GM18520 (cell line): ENCODE measurements around the gene FOXJ1.
A peak's percentile ranks its signal among the peaks of the same experiment; 100 is the strongest.
"Not testable (repeated sequence)": the region's sequence is repeated elsewhere in the genome, so short reads cannot be mapped to it uniquely, and the experiment has no call there.

ENCODE experiments used
- ATAC-seq: cut with Tn5 transposase; IDR thresholded peaks from one replicate; pipeline ENCODE4 v1.9.1; 2021; ENCODE audit not compliant: unreplicated experiment

FOXJ1 gene, protein sequence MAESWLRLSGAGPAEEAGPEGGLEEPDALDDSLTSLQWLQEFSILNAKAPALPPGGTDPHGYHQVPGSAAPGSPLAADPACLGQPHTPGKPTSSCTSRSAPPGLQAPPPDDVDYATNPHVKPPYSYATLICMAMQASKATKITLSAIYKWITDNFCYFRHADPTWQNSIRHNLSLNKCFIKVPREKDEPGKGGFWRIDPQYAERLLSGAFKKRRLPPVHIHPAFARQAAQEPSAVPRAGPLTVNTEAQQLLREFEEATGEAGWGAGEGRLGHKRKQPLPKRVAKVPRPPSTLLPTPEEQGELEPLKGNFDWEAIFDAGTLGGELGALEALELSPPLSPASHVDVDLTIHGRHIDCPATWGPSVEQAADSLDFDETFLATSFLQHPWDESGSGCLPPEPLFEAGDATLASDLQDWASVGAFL

DNA sequence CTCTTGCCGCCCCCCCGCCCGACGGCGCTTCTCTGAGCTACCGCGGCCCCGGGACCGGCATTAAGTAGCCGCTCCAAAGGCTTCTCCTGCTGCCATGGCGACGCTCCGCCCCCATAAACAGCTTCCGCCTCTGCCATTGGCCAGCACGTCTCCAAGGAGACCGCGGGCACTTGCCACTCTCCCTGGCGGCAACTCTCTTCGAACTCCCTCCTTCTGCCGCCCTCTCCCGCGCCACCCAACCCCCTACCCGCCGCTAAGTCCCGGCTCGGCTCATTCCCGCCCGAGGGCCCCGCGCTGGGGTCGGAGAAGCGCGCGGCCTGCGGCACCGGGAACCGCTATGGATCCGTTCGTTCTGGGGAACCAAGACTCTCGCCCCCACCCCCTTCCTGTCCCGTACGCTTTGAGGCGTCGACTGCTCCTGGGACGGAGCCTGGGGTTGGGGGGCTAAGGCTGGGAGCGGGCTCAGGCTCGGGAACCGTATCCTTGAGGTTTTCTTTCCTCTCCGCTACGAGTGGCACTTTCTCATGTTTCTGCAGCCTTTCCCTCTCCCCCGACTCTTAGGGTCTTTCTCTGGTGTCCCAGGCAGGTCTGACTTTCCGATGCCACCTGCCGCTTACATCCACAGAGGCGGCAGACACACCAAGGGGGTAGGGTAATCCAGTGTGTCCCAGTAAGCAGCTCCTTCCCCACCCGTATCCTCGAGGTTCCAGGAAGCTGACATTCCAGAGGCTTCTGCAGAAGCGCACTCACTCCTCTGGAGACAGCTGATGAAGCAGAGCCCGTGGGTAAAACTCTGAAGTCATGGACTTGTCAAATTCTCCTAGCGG is at the start of gene FOXJ1:
TSS of gene FOXJ1 (minus strand) at position 34 of the 827 bp plus-strand sequence. CDS start 850 bp downstream, outside the sequence.
- ATAC-seq, result peak; percentile 73

DNA sequence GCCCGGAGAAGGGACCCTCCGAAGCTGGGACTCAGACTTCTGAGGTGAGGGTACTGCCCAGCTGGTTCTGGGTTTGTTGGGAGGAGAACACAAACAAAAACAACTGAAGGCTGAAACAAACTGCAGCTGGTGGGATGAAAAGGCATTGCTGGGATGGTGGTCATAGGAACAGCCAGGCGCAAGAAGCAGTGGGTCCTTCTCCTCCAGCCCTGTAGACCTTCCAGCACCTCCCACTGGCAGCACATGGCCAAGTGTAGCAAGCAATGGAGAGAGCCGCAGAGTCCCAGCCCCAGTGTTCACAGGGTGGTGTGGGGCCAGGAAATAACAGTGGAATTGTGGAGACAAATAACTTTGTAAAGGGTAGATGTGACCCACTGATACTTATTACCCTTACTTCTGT is 48.7 kb upstream of the FOXJ1 start:
- ATAC-seq, result no peak

DNA sequence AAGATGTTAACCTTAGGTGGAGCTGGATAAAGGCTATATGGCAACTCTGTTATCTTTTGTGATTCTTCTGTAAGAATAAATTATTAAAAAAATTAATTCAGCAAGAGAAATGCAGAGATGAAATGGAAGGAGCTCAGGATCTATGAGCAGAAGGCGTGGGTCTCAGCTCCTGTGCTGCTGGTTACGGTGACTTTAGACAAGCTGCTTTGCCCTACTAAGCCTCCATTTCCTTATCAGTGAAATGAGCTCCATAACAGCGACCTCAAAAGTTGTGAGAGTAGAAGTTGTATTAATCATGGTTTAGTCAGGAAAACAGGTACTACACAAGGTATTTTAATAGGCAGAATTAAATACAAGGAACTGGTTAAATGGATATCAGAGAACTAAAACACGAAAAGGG is 48.2 kb upstream of the FOXJ1 start:
- no peak for ATAC-seq

DNA sequence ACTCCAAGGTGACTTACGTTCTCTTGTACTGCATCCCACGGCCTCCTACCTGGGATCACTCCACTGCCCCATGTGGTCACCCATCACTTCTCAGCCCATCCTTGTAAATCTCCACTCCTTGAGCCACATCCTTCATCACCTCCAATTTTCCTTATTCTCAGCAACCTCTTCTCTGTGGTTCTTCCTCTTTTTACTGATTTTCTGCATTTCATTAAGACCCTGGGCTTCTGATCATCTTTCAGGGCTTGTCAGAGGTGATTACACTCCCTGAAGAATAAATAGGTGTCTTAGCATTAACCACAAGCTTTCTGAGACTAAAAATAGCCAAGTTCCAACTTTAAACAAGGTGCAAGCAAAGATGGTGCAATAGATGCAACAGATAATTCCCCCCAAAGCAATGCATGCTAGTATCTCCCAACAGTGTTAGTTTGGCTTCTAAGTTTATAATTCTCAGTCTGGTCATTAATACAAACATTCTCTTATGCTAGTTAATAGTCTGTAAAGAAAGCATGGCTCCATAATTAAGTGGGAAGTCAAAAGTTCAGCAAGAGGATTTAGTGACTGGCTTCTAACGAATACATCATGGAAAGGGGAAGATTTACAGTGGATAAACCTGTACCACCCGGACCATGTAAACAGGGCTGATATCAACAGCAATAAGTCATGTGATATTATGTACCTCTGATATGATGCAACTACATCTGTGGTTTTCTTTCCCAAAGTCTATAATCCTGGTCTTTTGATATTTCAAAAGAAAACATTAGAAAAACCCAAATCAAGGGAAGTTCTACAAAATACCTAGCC is 47.4 kb upstream of the FOXJ1 start:
- no peak for ATAC-seq

DNA sequence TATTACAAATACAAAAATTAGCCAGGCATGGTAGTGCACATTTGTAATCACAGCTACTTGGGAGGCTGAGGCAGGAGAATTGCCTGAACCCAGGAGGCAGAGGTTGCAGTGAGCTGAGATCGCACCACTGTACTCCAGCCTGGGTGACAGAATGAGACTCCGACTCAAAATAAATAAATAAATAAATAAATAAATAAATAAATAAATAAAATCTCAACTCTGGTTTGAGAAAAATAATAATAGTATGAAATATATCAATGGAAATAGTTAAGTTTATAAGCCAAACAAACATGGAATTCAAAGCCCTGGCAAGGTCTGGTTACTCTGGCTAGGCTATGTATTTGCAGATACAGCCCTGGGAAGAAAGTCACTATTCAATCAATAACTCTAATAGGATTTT is 45.7 kb upstream of the FOXJ1 start:
- ATAC-seq, result not testable (repeated sequence)

DNA sequence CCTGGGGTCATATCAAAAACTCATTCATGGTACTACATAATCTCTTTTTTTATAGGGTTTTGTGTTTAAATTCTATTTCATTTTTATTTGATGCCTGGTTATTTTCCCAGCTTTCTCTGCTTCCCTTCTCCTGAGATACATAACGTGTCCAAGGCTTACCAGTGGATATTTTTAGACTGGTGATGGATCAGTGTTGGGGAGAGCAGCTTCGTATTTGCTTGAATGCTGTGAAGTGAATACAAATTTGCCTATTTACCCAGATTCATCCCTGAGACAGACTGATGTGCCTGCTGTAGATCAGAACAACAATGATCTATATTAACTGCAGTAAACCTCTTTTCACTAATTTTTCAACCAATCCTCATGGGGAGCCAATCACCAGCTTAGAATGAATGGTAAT is 43.2 kb upstream of the FOXJ1 start:
- ATAC-seq, result no peak

DNA sequence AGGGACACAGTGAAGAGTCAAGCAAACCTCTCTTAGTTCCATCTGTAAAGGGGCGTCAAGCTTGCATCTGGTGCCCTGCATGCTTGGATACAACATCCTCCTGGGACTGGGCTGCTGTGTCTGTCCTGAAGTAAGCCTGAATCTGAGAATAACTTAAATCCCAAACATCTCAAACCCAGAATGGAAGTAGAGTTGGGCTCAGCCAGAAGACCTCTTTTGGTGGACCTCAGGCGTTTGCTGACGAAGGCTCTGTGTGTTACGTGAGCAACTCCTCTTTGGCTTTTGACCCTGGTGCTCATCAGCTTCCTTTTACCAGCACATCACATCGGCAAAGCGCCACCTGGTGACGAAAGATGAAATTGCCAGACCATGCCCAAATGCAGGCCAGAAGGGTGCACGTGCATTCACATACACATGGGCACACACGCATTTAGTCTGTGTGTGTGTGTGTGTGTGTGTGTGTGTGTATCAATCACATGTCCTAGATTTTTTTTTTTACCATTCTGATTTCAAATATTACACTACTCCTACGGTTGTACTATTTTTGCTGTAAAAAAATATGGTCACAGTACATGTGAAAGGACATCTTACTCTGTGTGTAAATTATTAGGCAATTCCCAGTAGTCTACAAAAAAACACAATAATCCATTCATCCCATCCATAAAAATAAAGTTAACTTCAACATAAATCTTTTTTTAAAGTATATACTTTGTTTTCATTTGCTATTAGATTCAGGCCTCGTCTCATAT is 41.1 kb upstream of the FOXJ1 start:
- peak; percentile 40 for ATAC-seq

DNA sequence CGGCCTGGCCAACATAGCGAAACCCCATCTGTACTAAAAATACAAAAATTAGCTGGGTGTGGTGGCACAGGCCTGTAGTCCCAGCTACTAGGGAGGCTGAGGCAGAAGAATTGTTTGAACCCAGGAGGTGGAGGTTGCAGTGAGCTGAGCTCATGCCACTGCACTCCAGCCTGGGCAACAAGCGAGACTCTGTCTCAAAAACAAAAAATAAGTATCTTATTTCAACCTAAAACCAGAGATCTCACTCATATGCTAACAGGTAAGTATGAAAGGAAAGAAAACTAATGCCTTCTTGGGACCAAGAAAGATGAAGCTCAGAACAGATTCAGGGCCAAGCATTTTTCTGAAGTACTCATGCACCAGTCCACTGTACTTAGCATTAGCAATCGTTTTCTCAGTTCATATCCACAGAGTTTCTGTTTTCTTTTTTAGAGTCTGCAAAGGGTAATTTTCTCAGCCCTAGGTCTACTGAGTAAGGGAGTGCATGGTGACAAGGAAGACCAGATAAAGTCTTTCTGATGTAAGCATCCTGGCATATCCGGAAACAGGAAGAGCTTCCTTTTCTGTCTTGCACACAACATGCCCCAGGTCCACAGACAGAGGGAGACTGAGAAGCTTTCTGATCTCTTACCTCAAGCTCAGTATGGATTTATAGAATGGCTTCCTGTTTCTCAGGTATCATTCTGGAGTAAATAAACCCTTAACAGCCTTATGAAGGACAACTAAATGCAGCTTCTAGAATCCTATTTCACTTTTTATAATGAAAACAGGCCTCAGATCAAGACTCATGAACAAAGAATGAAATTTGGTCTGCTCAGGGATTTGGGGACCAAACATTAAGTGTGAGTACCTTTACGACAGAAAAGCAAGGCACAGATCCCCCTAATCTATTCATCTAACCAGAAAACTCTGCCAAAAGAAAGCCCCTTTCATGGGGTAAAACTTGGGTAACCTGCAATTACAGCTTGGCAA is 38.7 kb upstream of the FOXJ1 start:
- ATAC-seq, result no peak

DNA sequence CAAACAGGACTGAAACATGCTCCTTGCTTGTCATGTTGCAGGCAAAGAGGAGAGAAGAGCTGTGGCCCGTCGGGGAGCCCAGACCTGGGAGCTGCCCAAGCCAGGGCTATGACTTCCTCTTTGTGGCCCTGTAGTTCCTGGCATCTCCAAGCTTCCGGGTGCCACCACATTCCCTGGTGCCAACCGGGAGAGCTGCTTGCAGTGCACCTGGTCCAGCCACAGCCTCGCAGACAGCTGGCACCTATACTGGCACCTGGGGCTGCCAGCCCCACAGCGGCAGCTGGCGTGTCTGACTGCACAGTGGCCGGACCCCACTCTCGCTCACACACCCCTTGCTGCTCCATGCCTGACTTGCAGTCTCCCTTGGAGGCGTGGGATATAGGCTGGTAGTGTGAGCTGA is 37.1 kb upstream of the FOXJ1 start:
- ATAC-seq, result no peak

DNA sequence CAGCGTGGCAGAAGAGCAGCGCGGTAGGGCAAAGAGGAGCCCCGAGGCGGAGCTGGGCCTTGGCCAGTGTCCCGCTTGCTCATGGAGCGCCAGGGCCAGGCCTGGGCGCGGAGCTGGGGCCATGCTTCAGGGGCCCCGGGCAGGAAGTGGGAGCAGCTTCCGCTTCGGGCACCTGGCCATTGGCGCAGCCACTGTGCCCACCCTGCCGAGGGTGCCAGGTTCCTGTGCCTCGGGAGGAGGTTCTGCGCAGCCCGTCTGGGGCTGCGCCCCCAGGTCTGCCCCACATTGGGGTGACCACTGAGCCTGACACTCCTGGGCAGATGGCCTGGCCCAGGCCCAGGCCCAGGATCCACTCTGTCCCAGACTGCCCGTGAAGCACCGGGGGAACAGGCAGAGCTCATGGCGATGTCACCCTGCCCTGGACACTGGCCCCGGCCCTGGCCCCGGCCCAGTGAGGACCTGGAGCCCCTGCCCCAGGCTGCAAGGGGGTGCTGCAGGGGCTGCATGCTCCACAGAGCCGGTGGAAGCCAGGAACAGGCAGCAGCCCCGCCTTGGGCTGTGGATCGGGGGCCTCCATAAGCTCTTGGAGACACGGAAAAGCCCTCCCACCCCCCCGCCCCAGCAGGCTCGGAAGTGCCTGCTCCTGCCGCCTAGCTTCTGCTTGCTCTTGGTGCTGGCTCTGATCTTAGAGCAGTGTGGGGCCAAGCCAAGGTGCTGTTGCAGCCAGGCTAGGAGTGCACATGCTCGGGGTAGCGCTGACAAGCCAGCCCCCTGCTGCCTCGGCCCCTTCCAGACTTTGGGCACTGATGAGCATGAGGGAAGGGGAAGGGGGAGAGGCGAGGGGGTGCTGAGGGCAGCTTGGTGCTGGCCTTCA is 35.9 kb upstream of the FOXJ1 start:
- ATAC-seq, result no peak

DNA sequence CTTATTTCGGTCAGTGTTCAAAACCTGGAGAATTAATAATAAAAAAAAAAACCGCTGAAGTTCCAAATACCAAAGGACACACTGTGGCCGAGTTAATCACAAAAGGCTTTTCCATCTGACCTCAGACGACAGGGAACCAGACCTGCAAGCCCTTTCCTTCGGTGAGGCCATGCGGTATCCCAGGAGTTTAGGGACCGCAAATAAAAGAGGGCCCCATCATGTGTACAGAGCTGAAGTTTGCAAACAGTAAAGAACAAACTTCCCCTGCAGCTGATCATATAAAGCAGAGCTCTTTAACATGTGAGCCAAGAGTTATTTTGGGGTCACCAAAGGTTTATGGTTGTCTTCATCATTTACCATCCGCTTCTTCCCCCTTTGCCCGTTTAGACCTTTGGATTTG is 33.0 kb upstream of the FOXJ1 start:
- no peak for ATAC-seq

DNA sequence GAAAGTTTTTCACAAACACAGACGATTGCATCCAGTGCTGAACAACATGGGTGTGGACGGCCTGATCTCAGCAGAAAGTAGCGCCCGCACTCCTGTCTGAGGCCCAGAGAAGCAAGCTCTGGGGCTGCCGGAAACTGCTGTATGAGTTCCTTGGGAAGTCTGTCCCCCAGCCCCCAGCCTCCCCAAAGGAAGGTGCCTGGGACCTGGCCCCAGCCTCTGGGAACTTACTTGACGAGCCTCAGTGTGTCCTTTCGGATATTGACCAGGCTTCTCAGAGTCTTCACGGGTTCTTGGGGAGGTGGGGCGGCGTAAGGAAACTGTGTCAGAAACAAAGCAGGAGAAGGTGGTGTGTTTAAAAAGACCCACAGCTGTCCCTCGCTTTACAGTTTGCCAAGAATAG is 32.4 kb upstream of the FOXJ1 start:
- no peak for ATAC-seq

DNA sequence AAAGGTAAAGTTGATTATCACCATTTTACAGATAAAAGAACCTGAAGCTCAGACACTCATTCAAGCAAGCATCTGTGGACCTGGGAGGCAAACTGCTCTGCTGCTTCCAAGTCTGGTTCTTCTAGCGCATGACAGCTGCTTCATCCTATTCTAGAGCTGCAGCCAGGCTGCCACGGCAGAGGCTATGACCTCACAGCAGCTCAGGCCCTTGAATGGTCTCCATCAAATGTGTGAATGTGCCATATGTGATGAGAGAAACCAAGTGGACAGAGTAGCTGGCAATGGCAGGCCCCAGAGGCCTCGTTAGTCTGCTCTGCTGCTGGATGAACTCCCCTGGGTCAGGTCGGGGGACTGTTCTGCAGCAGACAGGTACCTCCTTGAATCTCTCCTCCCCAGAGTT is 30.7 kb upstream of the FOXJ1 start:
- no peak for ATAC-seq

DNA sequence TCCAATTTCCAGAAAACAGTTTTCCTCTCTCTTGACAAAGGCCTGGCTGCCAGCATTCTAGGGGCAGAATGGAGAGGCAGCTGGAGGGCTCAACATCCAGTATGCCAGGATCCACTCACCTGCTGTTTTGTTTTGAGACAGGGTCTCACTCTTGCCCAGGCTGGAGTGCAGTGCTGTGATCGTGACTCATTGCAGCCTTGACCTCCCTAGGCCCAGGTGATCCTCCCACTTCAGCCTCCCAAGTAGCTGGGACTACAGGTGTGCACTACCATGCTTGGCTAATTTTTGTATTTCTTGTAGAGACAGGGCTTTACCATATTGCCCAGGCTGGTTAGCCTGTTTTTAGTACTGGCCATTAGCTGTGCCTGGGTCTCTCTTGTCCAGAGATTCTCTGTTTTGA is 29.1 kb upstream of the FOXJ1 start:
- no peak for ATAC-seq

DNA sequence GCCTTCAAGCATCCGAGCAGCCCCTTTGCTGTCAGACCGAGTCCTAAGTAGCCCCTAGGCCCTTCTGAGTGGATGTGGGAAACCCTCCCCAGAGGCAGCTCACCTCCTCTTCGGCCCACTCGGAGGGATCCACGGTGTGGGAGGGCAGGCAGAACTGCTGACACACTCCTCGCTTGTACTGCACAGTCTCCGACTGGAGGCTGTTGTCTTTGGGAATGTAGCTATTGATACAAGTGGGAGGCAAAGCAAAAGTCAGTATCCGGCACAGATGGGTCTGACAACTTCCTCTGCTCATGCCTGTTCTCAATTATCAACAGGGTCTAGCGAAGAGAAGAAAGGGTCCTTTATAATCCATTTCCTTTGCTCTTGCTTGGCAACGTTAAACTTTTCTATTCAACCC is 25.9 kb upstream of the FOXJ1 start:
- no peak for ATAC-seq

DNA sequence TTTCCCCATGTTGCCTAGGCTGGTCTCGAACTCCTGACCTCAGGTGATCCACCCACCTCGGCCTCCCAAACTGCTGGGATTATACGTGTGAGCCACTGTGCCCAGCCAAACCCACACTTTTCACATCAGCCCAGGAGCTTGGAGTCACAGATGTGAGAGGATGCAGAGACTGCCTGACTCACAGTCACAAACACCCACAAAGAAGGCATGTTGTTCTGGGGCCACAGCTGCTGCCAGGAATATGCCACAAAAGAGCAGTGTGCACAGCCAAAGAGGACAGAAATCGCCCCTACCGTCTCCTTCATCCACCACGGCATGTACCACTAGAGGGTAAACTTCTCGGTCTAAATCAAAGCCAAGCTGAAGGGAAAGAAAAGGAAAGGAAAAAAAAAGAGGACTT is 25.1 kb upstream of the FOXJ1 start:
- ATAC-seq, result no peak

DNA sequence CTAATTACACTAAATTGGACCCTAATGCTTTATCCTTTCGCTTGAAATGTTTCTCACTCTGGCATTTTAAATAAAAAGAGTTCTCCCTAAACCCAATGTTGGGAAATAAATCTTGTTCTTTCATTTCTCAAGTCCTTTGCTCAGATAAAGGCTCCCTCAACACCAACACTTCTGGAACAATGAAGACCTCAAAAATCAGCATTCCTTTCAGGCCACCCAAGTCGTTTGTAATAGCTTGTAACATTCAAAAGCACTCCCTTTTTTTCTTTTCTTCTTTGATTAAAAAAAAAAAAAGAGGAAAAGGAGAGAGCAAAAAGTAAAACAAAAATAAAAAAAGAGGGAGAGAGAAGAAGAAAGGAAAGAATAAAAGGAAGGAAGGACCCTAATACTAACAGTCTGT is 23.3 kb upstream of the FOXJ1 start:
- no peak for ATAC-seq

DNA sequence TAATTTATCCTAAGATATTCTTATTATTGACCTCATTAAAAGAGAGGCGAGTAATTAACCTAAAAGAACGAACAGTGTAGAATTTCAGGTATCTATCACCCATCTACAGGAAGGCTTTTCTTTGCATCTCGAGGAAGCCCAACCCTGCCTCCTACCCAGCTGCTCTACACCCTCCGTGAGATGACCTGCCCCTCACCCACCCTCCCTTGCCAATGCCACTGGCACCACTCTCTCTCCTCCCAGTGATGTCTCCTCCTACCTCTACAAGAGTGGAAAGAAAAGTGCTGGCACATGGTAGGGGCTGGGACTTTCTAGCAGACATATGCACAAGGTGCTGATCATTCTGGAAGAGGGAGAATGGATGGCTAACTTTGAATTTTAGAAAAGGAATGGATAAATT is 22.9 kb upstream of the FOXJ1 start:
- no peak for ATAC-seq
